Nephron (organoid): ENCODE measurements around the gene MED25.

ENCODE experiments used
- H3K27ac Mint-ChIP-seq, 3 experiments: 2 replicates each; pipeline ENCODE4 v1.8.0; 2020; ENCODE audit warnings: mixed read lengths in 3 of 3, mild to moderate bottlenecking in 2 of 3, moderate library complexity in 1 of 3
- H3K27me3 Mint-ChIP-seq: 2 replicates; pipeline ENCODE4 v1.8.0; 2021; ENCODE audit warnings: low read depth, mild to moderate bottlenecking, moderate library complexity, mixed read lengths
- H3K36me3 Mint-ChIP-seq: 2 replicates; pipeline ENCODE4 v1.8.0; 2020; ENCODE audit warnings: low read depth, mixed read lengths
- H3K4me1 Mint-ChIP-seq: 2 replicates; pipeline ENCODE4 v1.8.0; 2020; ENCODE audit warnings: mixed read lengths
- H3K4me3 Mint-ChIP-seq, 3 experiments: 2 replicates each; pipeline ENCODE4 v1.8.0; 2020; ENCODE audit warnings: mild to moderate bottlenecking in 3 of 3, mixed read lengths in 3 of 3, moderate library complexity in 2 of 3
- H3K9me3 Mint-ChIP-seq: 2 replicates; pipeline ENCODE4 v1.8.0; 2020; ENCODE audit warnings: mixed read lengths
- CTCF ChIP-seq, 3 experiments: fragments of 200-600 bp; sonication (generic); IDR thresholded peaks; one replicate each; pipeline ENCODE4 v1.5.0; 2021; ENCODE audit warnings: antibody characterized with exemption in 3 of 3; ENCODE audit not compliant: unreplicated experiment in 3 of 3

Gene MED25

GRCh38 chr19:49781394-49781793 is 36.7 kb upstream of the MED25 start:
- Mint-ChIP-seq H3K36me3 (peaks cover 36% of the 10 kb centered on the region), H3K4me1 (peaks cover 3% of the 10 kb centered on the region), H3K27me3 (no peaks in the 10 kb centered on the region), H3K4me3 (no peak overlapping the region), H3K9me3 (no peaks in the 10 kb centered on the region), H3K27ac (no peak overlapping the region)
- TF ChIP-seq CTCF (IDR thresholded peaks at IDR 0.05; ENCODE audit: unreplicated experiment in 3 of 3), result no peak

- Mint-ChIP-seq H3K27ac (no peak overlapping the region), H3K36me3 (peaks cover 41% of the 10 kb centered on the region), H3K9me3 (no peaks in the 10 kb centered on the region), H3K4me3 (no peak overlapping the region), H3K4me1 (peaks cover 7% of the 10 kb centered on the region), H3K27me3 (no peaks in the 10 kb centered on the region)
- no peak for TF ChIP-seq CTCF (IDR thresholded peaks at IDR 0.05; ENCODE audit: unreplicated experiment in 3 of 3)
Observed at GRCh38 chr19:49782515-49782914, 35.6 kb upstream of the MED25 start.

- Mint-ChIP-seq H3K4me1 (peaks cover 18% of the 10 kb centered on the region), H3K9me3 (no peaks in the 10 kb centered on the region), H3K27me3 (no peaks in the 10 kb centered on the region), H3K36me3 (peaks cover 60% of the 10 kb centered on the region), H3K4me3 (no peak overlapping the region), H3K27ac (peak overlapping the region; percentile 59 to 84 (median 83))
- TF ChIP-seq CTCF (IDR thresholded peaks at IDR 0.05; ENCODE audit: unreplicated experiment in 3 of 3), result no peak
Observed at GRCh38 chr19:49786376-49786820, 31.7 kb upstream of the MED25 start.

GRCh38 chr19:49787746-49788145 is 30.3 kb upstream of the MED25 start:
- H3K27me3 Mint-ChIP-seq, result no peaks in the 10 kb centered on the region
- no peak overlapping the region for H3K27ac Mint-ChIP-seq
- no peak overlapping the region for H3K4me3 Mint-ChIP-seq
- no peaks in the 10 kb centered on the region for H3K9me3 Mint-ChIP-seq
- peaks cover 18% of the 10 kb centered on the region for H3K4me1 Mint-ChIP-seq
- peaks cover 56% of the 10 kb centered on the region for H3K36me3 Mint-ChIP-seq
- TF ChIP-seq CTCF (IDR thresholded peaks at IDR 0.05; ENCODE audit: unreplicated experiment in 3 of 3), result no peak

- no peak overlapping the region for H3K27ac Mint-ChIP-seq
- H3K27me3 Mint-ChIP-seq, result no peaks in the 10 kb centered on the region
- H3K9me3 Mint-ChIP-seq, result no peaks in the 10 kb centered on the region
- peaks cover 50% of the 10 kb centered on the region for H3K36me3 Mint-ChIP-seq
- H3K4me1 Mint-ChIP-seq, result peaks cover 18% of the 10 kb centered on the region
- H3K4me3 Mint-ChIP-seq, result no peak overlapping the region
- no peak for TF ChIP-seq CTCF (IDR thresholded peaks at IDR 0.05; ENCODE audit: unreplicated experiment in 3 of 3)
Observed at GRCh38 chr19:49788857-49789256, 29.2 kb upstream of the MED25 start.

GRCh38 chr19:49790866-49791265 is 27.2 kb upstream of the MED25 start:
- Mint-ChIP-seq H3K27ac (peak overlapping the region; percentile 13 to 81 (median 72)), H3K4me1 (peaks cover 18% of the 10 kb centered on the region), H3K36me3 (peaks cover 51% of the 10 kb centered on the region), H3K9me3 (no peaks in the 10 kb centered on the region), H3K27me3 (no peaks in the 10 kb centered on the region), H3K4me3 (no peak overlapping the region)
- TF ChIP-seq CTCF (IDR thresholded peaks at IDR 0.05; ENCODE audit: unreplicated experiment in 3 of 3), result no peak
